ENCODE measurements around the gene SPON1.
"Not testable (repeated sequence)": the region's sequence is repeated elsewhere in the genome, so short reads cannot be mapped to it uniquely, and the experiment has no call there.

The SPON1 gene

GRCh38 chr11:14252501-14252900 lies 290.0 kb downstream of the SPON1 start:
- not testable (repeated sequence) for DNase-seq

GRCh38 chr11:14253421-14253820 lies 290.9 kb downstream of the SPON1 start:
- peak; percentile 67 for DNase-seq

- DNase-seq: peak; percentile 50
Observed at GRCh38 chr11:14253840-14254239, 291.3 kb downstream of the SPON1 start.

GRCh38 chr11:14254533-14255237 lies 292.2 kb downstream of the SPON1 start:
- no peak for DNase-seq

- peak; percentile 61 for DNase-seq
Observed at GRCh38 chr11:14255238-14255534, 292.7 kb downstream of the SPON1 start.

GRCh38 chr11:14258221-14258935 lies 295.9 kb downstream of the SPON1 start:
- DNase-seq: no peak

- no peak for DNase-seq
Observed at GRCh38 chr11:14259186-14259784, 296.8 kb downstream of the SPON1 start.

GRCh38 chr11:14259878-14260277 lies 297.4 kb downstream of the SPON1 start:
- DNase-seq: no peak

- no peak for DNase-seq
Observed at GRCh38 chr11:14261066-14261465, 298.5 kb downstream of the SPON1 start.

GRCh38 chr11:14262271-14262846 lies 299.8 kb downstream of the SPON1 start:
- DNase-seq: no peak

GRCh38 chr11:14264966-14265365 lies 302.4 kb downstream of the SPON1 start:
- no peak for DNase-seq

GRCh38 chr11:14266622-14267021 lies 304.1 kb downstream of the SPON1 start:
- DNase-seq: no peak

GRCh38 chr11:14267861-14268635 lies 305.5 kb downstream of the SPON1 start:
- no peak for DNase-seq

GRCh38 chr11:14269692-14270573 lies 307.4 kb downstream of the SPON1 start:
- no peak for DNase-seq

GRCh38 chr11:14270690-14271542 lies 308.4 kb downstream of the SPON1 start:
- DNase-seq: no peak

GRCh38 chr11:14273895-14274294 lies 311.4 kb downstream of the SPON1 start:
- no peak for DNase-seq

- DNase-seq: no peak
Observed at GRCh38 chr11:14275076-14275475, 312.6 kb downstream of the SPON1 start.

- DNase-seq: not testable (repeated sequence)
Observed at GRCh38 chr11:14278869-14279268, 316.3 kb downstream of the SPON1 start.

GRCh38 chr11:14288189-14288935 lies 325.8 kb downstream of the SPON1 start:
- no peak for DNase-seq

- DNase-seq: no peak
Observed at GRCh38 chr11:14290422-14290821, 327.9 kb downstream of the SPON1 start.
